GM12878 (cell line): ENCODE results near the gene NTM. TPM values are rescaled to one million over a fixed set of nuclear protein-coding genes. Genes with fewer than 3 reads are reported as not detected.

Experiments
- ATAC-seq: fragments of 200-7000 bp; cut with Tn5 transposase; 3 replicates; pipeline ENCODE4 v1.9.1; 2020; ENCODE audit warnings: mild to moderate bottlenecking, moderate library complexity
- BruUV-seq: library from RNA; stranded (reverse); fragments of 400-500 nt; replicated peaks from 2 replicates; lab custom pipeline; 2021; lab: Mats Ljungman, UMichigan
- CTCF ChIA-PET: fragments of 300-600 bp; sonication (Branson Sonifier 250); formaldehyde crosslinking; extraction: SDS; loops from one replicate; lab custom pipeline; 2021; ENCODE audit warnings: inconsistent platforms; lab: Yijun Ruan, JAX
- POLR2A ChIA-PET: fragments of 350-600 bp; formaldehyde crosslinking; extraction: SDS; loops from one replicate; lab custom pipeline; 2021; ENCODE audit warnings: inconsistent platforms; lab: Charles Lee
- RAD21 ChIA-PET: fragments of 300-600 bp; sonication (Branson Sonifier 250); formaldehyde crosslinking; loops from one replicate; lab custom pipeline; 2023; ENCODE audit warnings: antibody characterized with exemption; ENCODE audit not compliant: unreplicated experiment; lab: Charles Lee
- SMC1A ChIA-PET: fragments of 300-600 bp; sonication (Branson Sonifier 250); formaldehyde crosslinking; loops from one replicate; lab custom pipeline; 2023; ENCODE audit not compliant: unreplicated experiment, uncharacterized antibody; lab: Charles Lee
- DNase-seq: peaks from one replicate; pipeline ENCODE4 v3.0.0-alpha.2; 2011; ENCODE audit warnings: low read depth, low spot score
- FAIRE-seq: peaks from 3 replicates; lab custom pipeline; 2011; peaks lifted over from hg19 to GRCh38; lab: Jason Lieb, UNC
- H2AFZ ChIP-seq: 2 replicates; pipeline ENCODE4 v1.6.0; 2011; ENCODE audit warnings: low read depth, low read length, control low read depth; ENCODE audit not compliant: control insufficient read depth
- H3K27ac ChIP-seq: 2 replicates; pipeline ENCODE4 v1.5.1; 2011; ENCODE audit warnings: control low read depth; ENCODE audit not compliant: control insufficient read depth, insufficient read depth
- H3K27me3 ChIP-seq, 2 experiments: replicated peaks in 1 of 2; 2 replicates each; pipeline versions ENCODE4 v1.6.0 to v1.6.1; 2011; ENCODE audit warnings: low read length in 1 of 2; ENCODE audit not compliant: control insufficient read depth in 2 of 2, insufficient read depth in 2 of 2
- H3K36me3 ChIP-seq, 2 experiments: 2 replicates each; pipeline ENCODE4 v1.5.1; 2011; ENCODE audit warnings: low read length in 1 of 2; ENCODE audit not compliant: control insufficient read depth in 2 of 2, insufficient read depth in 2 of 2
- H3K4me1 ChIP-seq: 2 replicates; pipeline ENCODE4 v1.6.1; 2011; ENCODE audit warnings: mild to moderate bottlenecking, low read length, moderate library complexity, mixed read lengths; ENCODE audit not compliant: control insufficient read depth, insufficient read depth
- H3K4me2 ChIP-seq: 2 replicates; pipeline ENCODE4 v1.6.0; 2011; ENCODE audit warnings: control low read depth; ENCODE audit not compliant: control insufficient read depth, insufficient read depth
- H3K4me3 ChIP-seq: fragments of 200-600 bp; sonication (generic); 2 replicates; pipeline ENCODE4 v1.5.1; 2016
- H3K79me2 ChIP-seq: 2 replicates; pipeline ENCODE4 v1.6.0; 2011; ENCODE audit warnings: low read length; ENCODE audit not compliant: control insufficient read depth, insufficient read depth
- H3K9ac ChIP-seq: 2 replicates; pipeline ENCODE4 v1.8.0; 2011; ENCODE audit warnings: low read length, control low read depth, mixed read lengths; ENCODE audit not compliant: control insufficient read depth, insufficient read depth
- H3K9me3 ChIP-seq: replicated peaks from 3 replicates; pipeline ENCODE4 v1.5.1; 2011; ENCODE audit warnings: mild to moderate bottlenecking, low read length; ENCODE audit not compliant: control insufficient read depth, insufficient read depth
- H4K20me1 ChIP-seq: 2 replicates; pipeline ENCODE4 v1.6.0; 2011; ENCODE audit not compliant: control insufficient read depth, insufficient read depth
- ATF7 ChIP-seq: fragments of 450-650 bp; IDR thresholded peaks from 2 replicates; pipeline ENCODE4 v1.6.1; 2016; ENCODE audit warnings: low read depth, mild to moderate bottlenecking
- CBFB ChIP-seq: IDR thresholded peaks from 2 replicates; pipeline ENCODE4 v1.6.1; 2016; ENCODE audit warnings: antibody characterized with exemption, low read depth
- CHD4 ChIP-seq: fragments of 200-600 bp; sonication (generic); IDR thresholded peaks from 2 replicates; pipeline ENCODE4 v1.6.1; 2016; ENCODE audit warnings: mild to moderate bottlenecking
- NR2C2 ChIP-seq: IDR thresholded peaks from 2 replicates; pipeline ENCODE4 v1.6.1; 2011; ENCODE audit warnings: borderline replicate concordance, low read depth; ENCODE audit not compliant: control insufficient read depth, insufficient read length
- PML ChIP-seq: IDR thresholded peaks from 2 replicates; pipeline ENCODE4 v1.6.1; 2012; ENCODE audit warnings: low read length, inconsistent platforms
- POLR2AphosphoS5 ChIP-seq: IDR thresholded peaks from 2 replicates; pipeline ENCODE4 v1.6.1; 2011; ENCODE audit warnings: mild to moderate bottlenecking, low read length, inconsistent platforms
- SIN3A ChIP-seq: IDR thresholded peaks from 2 replicates; pipeline ENCODE4 v1.6.1; 2012; ENCODE audit warnings: low read depth, low read length, improper control_type of control experiment
- SMC3 ChIP-seq: IDR thresholded peaks from 2 replicates; pipeline ENCODE4 v1.6.1; 2011; ENCODE audit warnings: low read length, improper control_type of control experiment, borderline replicate concordance
- STAT1 ChIP-seq: fragments of 450-650 bp; conservative IDR thresholded peaks from 2 replicates; pipeline ENCODE4 v1.6.1; 2014; ENCODE audit warnings: antibody characterized with exemption, mild to moderate bottlenecking
- WGBS: methylation state at CpG from one replicate; pipeline ENCODE4 v1.1.6; 2016; ENCODE audit warnings: low lambda C conversion rate; ENCODE audit not compliant: insufficient replicate concordance, insufficient coverage; ENCODE audit errors: missing lambda C conversion rate; 5-methylcytosine and 5-hydroxymethylcytosine counted together
- in situ Hi-C: fragments of 300-500 bp; cut with MboI; formaldehyde crosslinking; loops from 9 replicates; pipeline ENCODE4 v1.14.3; 2018; ENCODE audit warnings: mixed read lengths
- intact Hi-C: fragments of 100-400 bp; cut with micrococcal nuclease; formaldehyde crosslinking; loops from one replicate; pipeline ENCODE4 v1.14.2; 2022; ENCODE audit not compliant: unreplicated experiment
- polyA plus RNA-seq, 11 experiments: library from polyadenylated mRNA; depleted of rRNA in 4 of 11; unstranded in 6 of 11; stranded (reverse) in 5 of 11; fragments of >200 nt; fragmentation: Nextera tagmentation in 4 of 11; fragmentation: Illumina TruSeq in 1 of 11; extraction: Ambion mirVana in 4 of 11; extraction: Trizol in 1 of 11; gene quantifications; 1 replicate in 1 of 11; 2 replicates in 10 of 11; pipeline versions ENCODE4 v1.2.1 to v1.2.3, GENCODE V29; 2011 to 2016; ENCODE audit warnings: inconsistent platforms in 2 of 11, missing spikeins in 2 of 11, low read depth in 1 of 11
- total RNA-seq, 4 experiments: library from RNA; depleted of rRNA in 3 of 4; stranded (reverse); fragments of >200 nt in 3 of 4; fragmentation: Illumina TruSeq in 1 of 4; extraction: Trizol in 1 of 4; gene quantifications; 2 replicates each; pipeline versions ENCODE4 v1.2.1 to v1.2.3, GENCODE V29; 2013 to 2021
- TF ChIP-seq, protein P1 (sequence below): fragments of 450-650 bp; IDR thresholded peaks from 2 replicates; pipeline ENCODE4 v1.6.1; 2017; ENCODE audit warnings: low read depth, mild to moderate bottlenecking, moderate library complexity

NTM gene
- total and polyA plus RNA-seq, 10 of the 15 experiments (the other 5 are each of a cell fraction or from before 2014, with no cell fraction given) = not detected

DNA sequence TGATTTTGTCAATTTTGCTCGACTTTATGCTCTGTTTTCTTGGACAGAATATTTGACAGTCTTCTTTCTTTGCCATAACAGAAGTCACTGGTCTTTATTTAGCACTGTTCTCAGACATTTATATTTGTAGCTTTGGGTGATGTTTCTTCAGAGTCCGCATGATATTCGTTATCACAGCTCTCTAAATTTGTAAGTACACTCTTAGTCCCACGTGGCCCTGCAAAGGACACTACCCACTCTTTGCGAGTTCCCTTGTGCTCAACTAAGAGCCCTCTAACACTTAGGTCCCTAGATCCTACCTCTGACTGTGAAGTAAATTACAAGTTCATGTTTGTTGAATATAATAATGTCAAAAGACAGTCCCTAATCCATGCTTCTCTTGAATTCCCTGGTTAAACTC is 651.9 kb downstream of the NTM start:
- SMC1A ChIA-PET = interaction anchor here (1.8 kb wide), 1 partner anchor 152 kb away, joined by 6 read pairs; no protein-coding TSS in a partner anchor
- Histone ChIP-seq H3K27me3 (no peaks in the 10 kb centered on the region), H3K36me3 (no peaks in the 10 kb centered on the region), H3K79me2 (no peaks in the 10 kb centered on the region), H2AFZ (no peak overlapping the region), H3K4me1 (no peaks in the 10 kb centered on the region), H3K9me3 (no peaks in the 10 kb centered on the region), H3K4me3 (no peak overlapping the region), H3K27ac (no peak overlapping the region), H3K9ac (no peak overlapping the region), H3K4me2 (no peak overlapping the region)
- ATAC-seq (no peak), FAIRE-seq (peak; percentile 61)
- CTCF ChIA-PET = interaction anchor here (0.6 to 4.8 kb wide), 2 partner anchors 153 to 340 kb away, joined by 4 to 34 read pairs; no protein-coding TSS in a partner anchor
- BruUV-seq = no TSS peak
- RAD21 ChIA-PET = interaction anchor here (3.3 to 4.3 kb wide), 2 partner anchors 129 to 154 kb away, joined by 8 to 19 read pairs; no protein-coding TSS in a partner anchor
- WGBS = 12% methylated on average over 5 of the region's 5 CpGs
- intact Hi-C loops = no loop called here
- POLR2A ChIA-PET = no interaction called here
- no peak for TF ChIP-seq ATF7
- TF ChIP-seq SIN3A = no peak
- no peak for TF ChIP-seq CBFB
- no peak for TF ChIP-seq STAT1
- no peak for TF ChIP-seq CHD4
- TF ChIP-seq, protein P1, sequence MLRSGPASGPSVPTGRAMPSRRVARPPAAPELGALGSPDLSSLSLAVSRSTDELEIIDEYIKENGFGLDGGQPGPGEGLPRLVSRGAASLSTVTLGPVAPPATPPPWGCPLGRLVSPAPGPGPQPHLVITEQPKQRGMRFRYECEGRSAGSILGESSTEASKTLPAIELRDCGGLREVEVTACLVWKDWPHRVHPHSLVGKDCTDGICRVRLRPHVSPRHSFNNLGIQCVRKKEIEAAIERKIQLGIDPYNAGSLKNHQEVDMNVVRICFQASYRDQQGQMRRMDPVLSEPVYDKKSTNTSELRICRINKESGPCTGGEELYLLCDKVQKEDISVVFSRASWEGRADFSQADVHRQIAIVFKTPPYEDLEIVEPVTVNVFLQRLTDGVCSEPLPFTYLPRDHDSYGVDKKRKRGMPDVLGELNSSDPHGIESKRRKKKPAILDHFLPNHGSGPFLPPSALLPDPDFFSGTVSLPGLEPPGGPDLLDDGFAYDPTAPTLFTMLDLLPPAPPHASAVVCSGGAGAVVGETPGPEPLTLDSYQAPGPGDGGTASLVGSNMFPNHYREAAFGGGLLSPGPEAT = no peak
- TF ChIP-seq POLR2AphosphoS5 = no peak
- no peak for TF ChIP-seq NR2C2
- TF ChIP-seq SMC3 = no peak
- TF ChIP-seq PML = no peak
- TF ChIP-seq, all 136 proteins: peak for 0
- no peak for DNase-seq
- H4K20me1 ChIP-seq = no peaks in the 10 kb centered on the region
- in situ Hi-C loops = no loop called here
